Left cardiac atrium (tissue), 4 donors: ENCODE measurements around the gene NFIL3. TPM values are rescaled to one million over a fixed set of nuclear protein-coding genes. Genes with fewer than 3 reads are reported as not detected.
"Not testable (repeated sequence)": the region's sequence is repeated elsewhere in the genome, so short reads cannot be mapped to it uniquely, and the experiment has no call there.

ENCODE experiments used
- ATAC-seq, 2 donors: fragments of 200-7000 bp; cut with Tn5 transposase; one replicate each; pipeline ENCODE4 v1.9.1; 2020; ENCODE audit warnings: mild to moderate bottlenecking in 2 of 2, moderate library complexity in 2 of 2
- DNase-seq: peaks from one replicate; pipeline ENCODE4 v3.0.0-alpha.2; 2020
- intact Hi-C, 2 donors: fragments of 100-400 bp; cut with DNase I; formaldehyde crosslinking; loops; one replicate each; pipeline versions ENCODE4 v1.14.1 to v1.15.1; 2022 to 2023
- total RNA-seq, 2 donors: library from RNA; stranded (reverse); fragmentation: NEBNext Ultra II Directional; extraction: Animal tissue kit (Norgen Biotek cat#: 25700); gene quantifications; one replicate each; pipeline ENCODE4 v1.2.1, GENCODE V29; 2021
- donor health status: DM: no; HTN: yes; CAD: no.
- donor health status: DM: no; HTN: yes; CAD: no; lungs with severe emphysema.
- donor health status: DM: yes; HTN: yes; CAD: no.
- donor health status: Dilated cardiomyopathy.

The NFIL3 gene
- total RNA-seq, 2 donors from 2014 or later = 17.4 to 45.5 TPM

GRCh38 chr9:91407580-91408318 lies 15.9 kb downstream of the NFIL3 start:
- peak; percentile 65 to 87 for ATAC-seq
- intact Hi-C loops = no loop called here
- no peak for DNase-seq

DNA sequence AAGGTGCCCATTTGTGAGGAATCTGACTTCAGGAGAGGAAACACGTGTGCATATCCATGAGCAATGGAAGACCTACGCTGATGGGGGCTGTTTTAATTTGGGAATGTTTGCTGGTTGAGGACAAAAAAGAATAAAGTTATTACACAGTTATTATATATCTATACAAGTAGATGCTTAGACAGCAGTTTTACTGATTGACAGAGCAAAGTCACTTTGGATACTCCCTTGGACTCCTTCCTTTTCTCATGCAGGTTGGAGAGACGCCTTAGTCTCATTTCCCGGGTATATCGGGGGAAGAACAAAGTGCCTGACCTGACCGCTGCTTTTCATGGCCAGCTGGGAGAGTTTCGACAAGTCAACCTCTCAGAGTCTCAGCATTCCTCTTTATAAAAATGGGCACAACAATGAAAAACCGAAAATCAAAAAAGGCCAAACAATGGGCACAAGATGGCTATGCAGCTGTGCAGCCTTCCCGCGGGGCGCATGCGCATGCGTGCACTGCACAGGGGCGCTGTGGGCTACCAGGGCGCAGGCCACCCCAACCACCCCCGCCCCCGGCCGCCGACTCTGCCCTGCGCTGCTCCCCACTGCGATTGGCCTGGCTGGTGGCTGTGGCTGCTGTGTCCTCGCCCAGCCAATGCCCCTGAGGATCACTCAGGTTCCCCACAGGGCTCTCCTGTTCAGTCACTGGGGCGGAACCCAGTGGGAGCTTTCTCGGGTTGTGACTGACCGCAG lies 18.1 kb downstream of the NFIL3 start:
- DNase-seq (no peak), ATAC-seq (no peak)
- intact Hi-C loops = no loop called here

DNA sequence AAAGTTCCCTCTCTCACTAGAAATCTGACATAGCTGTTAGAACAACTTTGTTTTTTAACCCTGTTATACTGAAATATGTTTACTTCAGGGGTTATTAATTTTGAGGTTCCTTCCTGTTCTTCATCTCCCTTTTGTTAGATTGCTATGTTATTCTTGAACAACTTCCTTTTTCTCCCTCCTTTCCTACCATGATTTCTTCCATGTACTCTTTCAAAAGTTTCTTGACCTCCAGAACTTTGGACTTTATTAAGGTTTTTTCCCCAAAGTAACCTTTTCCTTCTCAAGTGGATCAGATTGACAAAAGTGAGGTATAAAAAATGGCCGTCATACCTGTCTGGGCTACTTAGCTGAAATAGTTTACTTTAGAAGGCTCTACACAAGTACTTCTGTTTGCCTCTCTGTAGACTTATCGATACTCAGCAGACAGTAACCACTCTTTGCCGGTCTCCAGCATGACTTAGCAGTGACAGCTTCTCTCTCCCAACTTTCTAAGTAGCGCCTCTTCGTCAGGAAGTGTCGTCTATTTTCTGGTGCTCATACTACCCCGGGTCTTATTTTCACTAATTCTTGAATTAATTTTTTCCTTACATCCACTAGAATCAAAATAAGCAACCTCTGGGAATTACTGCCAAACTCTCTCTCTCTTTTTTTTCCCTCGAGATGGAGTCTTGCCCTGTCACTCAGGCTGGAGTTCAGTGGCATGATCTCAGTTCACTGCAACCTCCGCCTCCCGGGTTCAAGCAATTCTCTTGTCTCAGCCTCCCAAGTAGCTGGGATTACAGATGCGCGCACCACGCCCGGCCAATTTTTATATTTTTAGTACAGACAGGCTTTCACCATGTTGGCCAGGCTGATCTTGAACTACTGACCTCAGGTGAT lies 19.7 kb downstream of the NFIL3 start:
- no peak for DNase-seq
- no peak for ATAC-seq
- intact Hi-C loops = loop anchor here in 1 of 2 donors (5.0 kb wide), 1 partner anchor 37 kb away; no protein-coding TSS in a partner anchor

DNA sequence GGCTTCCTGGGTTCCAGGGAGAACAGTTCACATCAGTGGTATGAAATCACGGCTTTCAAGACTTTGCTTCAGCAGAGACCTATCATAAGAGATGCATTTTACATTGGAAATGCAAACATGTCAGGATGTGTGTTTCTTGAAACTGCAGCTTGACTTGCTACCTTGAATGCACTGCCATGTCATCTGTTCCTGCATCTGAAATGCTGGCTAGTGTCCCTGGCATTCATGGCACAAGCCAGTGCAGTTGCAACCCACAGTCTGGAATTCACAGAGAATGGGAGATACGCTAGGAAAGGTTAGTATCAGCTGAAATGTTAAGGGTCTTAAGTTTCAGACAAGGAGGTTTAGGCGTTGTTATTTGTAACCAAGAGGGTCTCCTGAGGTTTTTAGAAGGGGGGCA lies 24.7 kb downstream of the NFIL3 start:
- DNase-seq (no peak), ATAC-seq (no peak)
- intact Hi-C loops = no loop called here

DNA sequence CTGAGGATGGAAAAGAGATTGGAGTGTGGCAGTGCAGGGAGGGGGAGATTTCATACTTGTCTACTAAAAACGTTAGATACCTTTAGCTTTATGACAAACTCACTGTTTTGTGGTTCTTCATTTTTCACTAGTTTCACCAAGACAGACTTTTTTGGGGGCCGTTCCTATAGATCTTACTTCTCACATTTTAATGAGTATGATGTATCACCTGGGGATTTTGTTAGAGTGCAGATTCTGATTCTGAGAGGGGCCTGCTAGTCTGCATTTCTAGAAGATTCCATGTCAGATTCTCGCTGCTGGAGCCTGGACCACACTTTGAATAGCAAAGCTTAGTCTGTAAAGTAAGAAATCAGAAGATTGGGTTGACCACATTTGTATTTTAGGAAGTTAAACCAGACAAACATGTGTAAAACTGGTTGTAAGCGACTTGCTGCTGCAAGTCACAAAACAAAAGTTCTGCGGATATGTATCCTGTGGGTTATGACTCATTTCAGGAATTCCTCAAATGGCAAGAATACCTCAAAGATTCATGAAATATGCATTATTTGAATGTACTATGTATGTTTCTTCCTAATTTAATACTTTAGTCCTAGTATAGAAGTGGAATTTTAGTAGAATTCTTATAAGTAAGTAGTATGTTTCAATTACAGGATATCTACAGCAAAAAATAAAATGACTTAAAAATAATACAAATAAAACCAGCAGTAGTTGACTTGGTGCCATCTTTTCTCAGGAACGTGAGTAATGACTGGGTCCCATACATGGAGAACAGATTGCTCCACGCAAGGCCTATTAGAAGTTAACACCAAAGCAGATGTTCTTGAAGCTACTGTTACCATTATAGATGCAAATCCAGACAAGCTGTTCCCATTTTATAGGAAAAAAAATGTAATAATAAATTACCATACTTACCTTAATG lies 27.8 kb downstream of the NFIL3 start:
- no peak for DNase-seq
- intact Hi-C loops = no loop called here
- no peak for ATAC-seq

DNA sequence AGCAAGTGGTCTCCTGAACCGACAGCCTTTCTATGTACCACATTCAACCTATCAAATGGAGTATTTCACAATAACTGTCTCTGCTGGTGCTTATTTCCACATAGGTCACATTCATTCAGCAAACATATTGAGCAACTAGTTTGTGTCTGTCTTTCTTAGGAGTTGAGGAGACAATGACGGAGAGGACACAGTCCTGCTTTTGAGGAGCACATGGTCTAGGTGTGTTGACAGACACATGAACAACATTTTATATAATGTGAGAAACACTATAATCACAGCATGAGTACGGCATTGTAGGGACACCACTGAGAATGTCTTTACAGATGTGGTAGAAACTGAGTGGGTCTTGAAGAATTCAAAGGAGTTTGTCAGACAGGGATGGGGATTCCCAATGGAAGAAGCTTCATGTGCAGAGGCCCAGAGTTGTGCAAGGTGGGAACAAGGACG lies 28.5 kb downstream of the NFIL3 start:
- intact Hi-C loops = no loop called here
- DNase-seq = no peak
- peak in 1 of 2 donors; percentile 30 for ATAC-seq

DNA sequence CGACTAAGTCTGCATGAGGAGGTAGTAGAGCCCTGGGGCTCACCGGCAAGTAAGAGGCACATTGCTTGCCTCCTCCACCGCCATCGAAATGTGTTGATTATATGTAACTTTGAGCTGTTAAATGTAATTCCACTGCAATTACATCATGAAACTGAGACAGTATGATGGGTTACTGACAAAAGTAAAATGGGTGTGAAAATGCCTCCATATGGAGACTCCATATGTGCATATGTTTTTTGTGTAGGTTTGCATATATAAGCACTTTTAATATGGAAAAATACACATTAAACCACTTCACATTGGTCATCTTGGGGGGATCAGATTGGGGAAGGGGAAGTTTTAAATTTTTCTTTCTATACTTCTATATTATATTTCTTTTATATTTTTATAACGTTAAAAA lies 29.8 kb downstream of the NFIL3 start:
- DNase-seq (no peak), ATAC-seq (no peak)
- intact Hi-C loops = no loop called here

DNA sequence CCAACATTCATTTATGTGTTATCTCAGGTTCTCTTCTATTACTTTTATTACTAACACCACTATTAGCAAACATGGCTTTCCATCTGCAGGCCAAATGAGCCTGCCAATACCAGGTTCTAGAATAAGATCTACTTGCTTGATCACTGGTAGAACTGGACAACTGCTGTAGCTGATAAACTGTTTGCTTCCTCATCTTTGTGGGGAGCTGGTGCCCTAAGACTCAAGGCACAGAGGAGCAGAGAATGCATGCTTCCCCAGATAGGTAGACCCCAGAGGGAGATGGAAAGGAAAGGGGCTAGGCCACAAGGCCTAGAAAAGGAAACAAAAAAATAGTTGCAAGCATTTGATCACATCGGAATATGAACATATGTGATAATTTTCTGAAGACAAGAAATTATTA lies 31.2 kb downstream of the NFIL3 start:
- ATAC-seq (no peak), DNase-seq (no peak)
- intact Hi-C loops = no loop called here

GRCh38 chr9:91391818-91392217 lies 31.8 kb downstream of the NFIL3 start:
- ATAC-seq (no peak), DNase-seq (no peak)
- intact Hi-C loops = no loop called here

DNA sequence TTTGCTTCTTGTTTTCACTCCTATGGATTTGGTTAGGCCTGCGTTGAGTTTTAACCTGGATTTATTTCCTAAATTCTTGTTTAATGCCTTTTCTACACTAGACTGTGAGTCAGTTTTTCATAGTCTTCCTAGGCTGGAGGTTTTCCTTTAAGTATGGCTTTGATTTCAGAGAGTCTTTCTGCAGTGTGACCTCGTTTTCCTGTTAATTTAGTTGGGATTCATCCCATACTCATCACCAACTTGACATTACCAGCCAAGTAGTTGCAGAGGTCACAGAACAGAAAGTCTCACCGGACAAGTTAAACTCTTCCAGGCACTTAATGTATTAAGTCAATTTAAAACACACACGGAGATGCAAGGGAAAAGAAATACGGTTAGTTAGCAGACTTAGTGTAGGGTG lies 32.2 kb downstream of the NFIL3 start:
- DNase-seq (no peak), ATAC-seq (no peak)
- intact Hi-C loops = no loop called here

- ATAC-seq, intact Hi-C loops, DNase-seq: not testable (repeated sequence)
These were observed 33.9 kb downstream of the NFIL3 start for GRCh38 chr9:91389686-91390085.

- DNase-seq (no peak), ATAC-seq (no peak)
- intact Hi-C loops = no loop called here
These were observed 36.9 kb downstream of the NFIL3 start for GRCh38 chr9:91386765-91387164.

DNA sequence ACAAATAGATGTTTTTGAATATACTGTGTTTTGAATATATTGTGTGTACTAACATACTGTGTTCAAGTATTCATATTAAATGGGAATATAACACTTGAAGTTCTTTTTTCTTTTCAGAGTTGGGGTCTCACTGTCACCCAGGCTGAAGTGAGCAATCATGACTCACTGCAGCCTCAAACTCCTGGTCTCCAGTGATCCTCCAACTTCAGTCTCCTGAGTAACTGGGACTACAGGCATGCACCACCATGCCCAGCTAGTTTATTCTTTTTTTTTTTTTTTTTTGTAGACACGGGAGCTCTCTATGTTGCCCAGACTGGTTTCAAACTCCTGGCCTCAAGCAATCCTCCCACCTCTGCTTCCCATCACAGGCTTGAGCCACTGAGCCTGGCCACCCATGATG lies 38.7 kb downstream of the NFIL3 start:
- intact Hi-C loops = no loop called here

DNA sequence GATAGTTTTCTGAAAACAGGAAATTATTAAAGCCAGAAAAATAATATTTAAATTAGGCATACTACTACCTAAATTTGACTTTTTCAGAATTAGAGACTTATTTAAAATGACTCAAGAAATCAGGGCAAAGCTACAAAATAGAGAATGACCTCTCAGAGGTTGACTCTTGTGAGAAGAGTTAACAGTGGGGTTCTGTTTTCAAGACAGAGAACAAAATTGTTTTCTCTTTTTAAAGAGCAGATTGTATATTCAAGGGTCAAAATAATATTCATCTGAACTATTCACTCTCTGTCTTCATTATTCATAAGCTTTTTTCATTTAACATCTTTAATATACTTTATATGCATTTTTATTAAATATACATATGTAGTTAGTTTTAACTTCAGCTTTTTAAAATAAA lies 40.1 kb downstream of the NFIL3 start:
- ATAC-seq (no peak), DNase-seq (no peak)
- intact Hi-C loops = no loop called here

More for the DNA sequence above, 38.7 kb downstream of the NFIL3 start:
- no peak for ATAC-seq
- DNase-seq = no peak

DNA sequence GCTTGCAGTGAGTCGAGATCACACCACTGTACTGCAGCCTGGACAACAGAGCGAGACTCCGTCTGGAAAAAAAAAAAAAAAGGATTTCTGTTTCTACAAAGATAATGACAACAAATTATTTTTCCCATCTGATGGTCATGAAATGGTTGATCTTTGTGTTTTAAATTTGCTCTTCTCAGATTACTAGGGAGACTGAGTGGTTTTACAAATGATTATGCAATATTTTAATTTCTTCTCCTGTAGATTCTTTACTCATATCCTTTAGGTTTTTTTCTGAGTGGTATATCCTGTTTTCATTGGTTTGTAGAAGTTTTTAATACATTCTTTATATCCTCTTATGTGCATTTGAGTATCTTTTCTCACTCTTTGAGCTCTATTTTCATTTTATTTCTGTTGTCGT lies 41.3 kb downstream of the NFIL3 start:
- DNase-seq = no peak
- intact Hi-C loops = no loop called here
- no peak for ATAC-seq

- no peak for ATAC-seq
- no peak for DNase-seq
- intact Hi-C loops = no loop called here
These were observed 44.2 kb downstream of the NFIL3 start for GRCh38 chr9:91379426-91379825.

GRCh38 chr9:91378695-91379127 lies 44.9 kb downstream of the NFIL3 start:
- intact Hi-C loops = no loop called here
- ATAC-seq (no peak), DNase-seq (no peak)

GRCh38 chr9:91378054-91378453 lies 45.6 kb downstream of the NFIL3 start:
- DNase-seq, intact Hi-C loops, ATAC-seq: not testable (repeated sequence)

DNA sequence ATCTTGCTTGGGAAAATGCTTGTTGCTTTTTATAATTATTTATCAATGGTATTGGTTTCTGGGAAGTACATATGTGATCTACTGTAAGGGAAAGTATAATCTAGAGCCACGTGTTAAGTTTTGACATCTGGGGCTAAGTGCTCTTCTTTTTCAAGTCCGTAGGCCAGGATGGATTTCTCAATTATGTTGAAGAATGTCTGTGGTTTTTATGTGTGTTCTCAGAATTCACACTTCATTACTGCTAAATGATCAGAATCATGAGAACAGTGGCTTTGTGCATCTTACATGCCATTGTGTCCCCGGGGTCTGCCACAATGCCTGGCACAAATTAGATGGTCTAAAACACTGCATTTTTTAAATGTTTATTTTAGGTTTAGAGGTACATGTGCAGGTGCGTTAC lies 47.4 kb downstream of the NFIL3 start:
- no peak for ATAC-seq
- no peak for DNase-seq
- intact Hi-C loops = no loop called here
